ENCODE measurements around the gene ADAMTS13. TPM values are rescaled to one million over a fixed set of nuclear protein-coding genes. Genes with fewer than 3 reads are reported as not detected.

Gene ADAMTS13
- total RNA-seq, 2 donors from 2014 or later: 3.9 to 4.7 TPM

DNA sequence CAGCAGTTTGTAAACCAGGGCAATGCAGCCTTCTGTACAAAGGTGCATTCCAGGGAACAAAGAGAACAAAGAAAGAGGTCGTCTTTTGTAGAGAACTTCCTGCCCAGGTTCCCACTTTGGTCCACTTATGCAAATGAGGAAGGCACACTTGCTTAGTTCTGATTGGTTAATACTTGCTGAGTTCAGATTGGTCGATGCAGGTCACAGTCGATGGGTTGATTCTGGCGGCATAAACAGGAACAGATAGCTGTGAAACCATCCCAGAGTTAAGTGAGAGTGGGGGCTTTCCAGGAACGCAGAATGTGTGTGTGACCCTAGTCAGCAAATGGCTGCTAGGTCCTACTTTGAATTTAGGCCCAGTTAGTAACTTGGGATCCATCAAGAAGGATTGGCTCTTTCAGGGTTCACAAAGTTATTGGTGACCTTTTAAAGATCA is 1.8 kb upstream of the ADAMTS13 start:
- peak overlapping the region; percentile 68 for H3K4me3 Mint-ChIP-seq
- peaks cover 2% of the 10 kb centered on the region for H3K27me3 Mint-ChIP-seq (ENCODE audit: low read depth)
- ATAC-seq (replicated peaks in 1 of 2) (no peak), DNase-seq (peak in 1 of 2 donors; percentile 39)
- no peaks in the 10 kb centered on the region for H3K9me3 Mint-ChIP-seq
- no peaks in the 10 kb centered on the region for H3K36me3 Mint-ChIP-seq (ENCODE audit: insufficient read depth in 2 of 2)
- H3K4me1 Mint-ChIP-seq (ENCODE audit: low read depth): peaks cover 58% of the 10 kb centered on the region
- H3K27ac Mint-ChIP-seq: peak overlapping the region; percentile 84

DNA sequence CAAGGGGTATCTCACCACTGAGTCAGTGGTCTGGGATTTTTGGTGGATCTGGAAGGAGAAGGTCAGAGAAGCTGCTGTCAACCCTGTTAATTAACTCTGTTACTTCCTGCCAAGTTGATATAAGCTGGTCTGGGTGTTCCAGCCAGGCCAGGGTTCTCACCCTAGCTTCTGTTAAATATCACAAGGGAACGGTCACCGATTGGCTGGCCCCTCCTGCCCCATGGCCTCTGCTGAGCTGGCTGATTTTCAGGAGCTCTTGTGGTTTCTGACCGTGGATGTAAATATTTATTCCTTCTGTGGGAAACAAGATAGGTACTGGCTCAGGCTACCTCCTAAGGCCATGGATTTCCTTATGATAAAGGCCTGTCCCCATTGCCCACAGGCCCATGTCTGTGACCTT is 1.0 kb downstream of the ADAMTS13 start:
- no peaks in the 10 kb centered on the region for H3K9me3 Mint-ChIP-seq
- peaks cover 23% of the 10 kb centered on the region for H3K27me3 Mint-ChIP-seq (ENCODE audit: low read depth)
- no peak for DNase-seq
- ATAC-seq (replicated peaks in 1 of 2): no peak
- H3K4me3 Mint-ChIP-seq: no peak overlapping the region
- H3K4me1 Mint-ChIP-seq (ENCODE audit: low read depth): peaks cover 42% of the 10 kb centered on the region
- H3K27ac Mint-ChIP-seq: no peak overlapping the region
- no peaks in the 10 kb centered on the region for H3K36me3 Mint-ChIP-seq (ENCODE audit: insufficient read depth in 2 of 2)

DNA sequence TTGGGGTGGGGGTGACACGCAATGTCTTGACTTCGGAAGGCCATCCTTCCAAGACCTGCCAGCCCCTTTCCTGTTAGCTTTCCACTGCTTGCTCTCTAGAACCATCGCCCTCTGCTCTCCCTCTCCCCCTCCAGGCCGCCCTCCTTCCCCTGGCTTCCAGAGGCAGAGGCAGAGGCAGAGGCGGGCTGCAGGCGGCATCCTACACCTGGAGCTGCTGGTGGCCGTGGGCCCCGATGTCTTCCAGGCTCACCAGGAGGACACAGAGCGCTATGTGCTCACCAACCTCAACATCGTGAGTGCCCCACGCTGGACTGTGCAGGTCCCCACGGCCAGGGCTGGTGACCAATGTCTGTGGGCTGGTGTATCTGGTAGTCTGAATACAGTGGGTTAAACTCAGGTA is 2.0 kb downstream of the ADAMTS13 start:
- DNase-seq (no peak), ATAC-seq (replicated peaks in 1 of 2) (no peak)
- Mint-ChIP-seq H3K4me1 (ENCODE audit: low read depth) (peaks cover 33% of the 10 kb centered on the region), H3K36me3 (ENCODE audit: insufficient read depth in 2 of 2) (no peaks in the 10 kb centered on the region), H3K27me3 (ENCODE audit: low read depth) (peaks cover 24% of the 10 kb centered on the region), H3K9me3 (no peaks in the 10 kb centered on the region), H3K27ac (no peak overlapping the region), H3K4me3 (no peak overlapping the region)

DNA sequence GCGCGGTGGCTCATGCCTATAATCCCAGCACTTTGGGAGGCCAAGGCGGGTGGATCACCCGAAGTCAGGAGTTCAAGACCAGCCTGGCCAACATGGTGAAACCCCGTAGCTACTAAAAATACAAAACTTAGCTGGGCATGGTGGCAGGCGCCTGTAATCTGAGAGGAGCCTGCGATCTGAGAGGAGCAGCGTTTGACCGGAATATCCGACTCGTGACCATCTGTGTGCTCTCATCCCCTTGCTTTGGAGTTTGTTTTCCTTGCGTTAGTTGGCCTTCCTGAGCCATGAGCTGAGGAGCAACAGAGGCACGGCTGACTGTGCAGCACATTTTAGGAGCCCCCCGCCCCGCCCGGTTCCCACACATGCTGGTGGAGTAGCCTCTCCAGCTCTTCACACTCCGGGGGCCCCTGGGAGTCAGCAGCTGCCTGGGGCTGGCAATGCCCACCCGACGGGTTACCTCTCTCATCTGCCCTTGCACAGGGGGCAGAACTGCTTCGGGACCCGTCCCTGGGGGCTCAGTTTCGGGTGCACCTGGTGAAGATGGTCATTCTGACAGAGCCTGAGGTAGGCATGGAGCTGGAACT is 3.0 kb downstream of the ADAMTS13 start:
- Mint-ChIP-seq H3K4me1 (ENCODE audit: low read depth) (peaks cover 27% of the 10 kb centered on the region), H3K27ac (no peak overlapping the region), H3K27me3 (ENCODE audit: low read depth) (peaks cover 31% of the 10 kb centered on the region), H3K9me3 (no peaks in the 10 kb centered on the region), H3K36me3 (ENCODE audit: insufficient read depth in 2 of 2) (no peaks in the 10 kb centered on the region), H3K4me3 (no peak overlapping the region)
- no peak for DNase-seq
- ATAC-seq (replicated peaks in 1 of 2): no peak

DNA sequence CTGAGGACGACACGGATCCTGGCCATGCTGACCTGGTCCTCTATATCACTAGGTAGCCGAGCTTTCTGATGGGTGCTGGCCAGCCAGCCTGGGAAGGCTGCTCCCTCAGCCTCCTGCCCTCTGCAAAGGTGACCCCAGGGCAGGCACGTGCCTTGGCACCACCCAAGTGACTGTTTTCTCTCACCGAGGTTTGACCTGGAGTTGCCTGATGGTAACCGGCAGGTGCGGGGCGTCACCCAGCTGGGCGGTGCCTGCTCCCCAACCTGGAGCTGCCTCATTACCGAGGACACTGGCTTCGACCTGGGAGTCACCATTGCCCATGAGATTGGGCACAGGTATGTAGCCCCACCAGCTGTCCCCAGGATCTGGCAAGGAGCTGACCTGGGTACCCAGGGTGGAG is 3.8 kb downstream of the ADAMTS13 start:
- H3K9me3 Mint-ChIP-seq: no peaks in the 10 kb centered on the region
- DNase-seq (no peak), ATAC-seq (replicated peaks in 1 of 2) (no peak)
- H3K36me3 Mint-ChIP-seq (ENCODE audit: insufficient read depth in 2 of 2): no peaks in the 10 kb centered on the region
- H3K27me3 Mint-ChIP-seq (ENCODE audit: low read depth): peaks cover 31% of the 10 kb centered on the region
- no peak overlapping the region for H3K4me3 Mint-ChIP-seq
- H3K4me1 Mint-ChIP-seq (ENCODE audit: low read depth): peaks cover 18% of the 10 kb centered on the region
- H3K27ac Mint-ChIP-seq: no peak overlapping the region

DNA sequence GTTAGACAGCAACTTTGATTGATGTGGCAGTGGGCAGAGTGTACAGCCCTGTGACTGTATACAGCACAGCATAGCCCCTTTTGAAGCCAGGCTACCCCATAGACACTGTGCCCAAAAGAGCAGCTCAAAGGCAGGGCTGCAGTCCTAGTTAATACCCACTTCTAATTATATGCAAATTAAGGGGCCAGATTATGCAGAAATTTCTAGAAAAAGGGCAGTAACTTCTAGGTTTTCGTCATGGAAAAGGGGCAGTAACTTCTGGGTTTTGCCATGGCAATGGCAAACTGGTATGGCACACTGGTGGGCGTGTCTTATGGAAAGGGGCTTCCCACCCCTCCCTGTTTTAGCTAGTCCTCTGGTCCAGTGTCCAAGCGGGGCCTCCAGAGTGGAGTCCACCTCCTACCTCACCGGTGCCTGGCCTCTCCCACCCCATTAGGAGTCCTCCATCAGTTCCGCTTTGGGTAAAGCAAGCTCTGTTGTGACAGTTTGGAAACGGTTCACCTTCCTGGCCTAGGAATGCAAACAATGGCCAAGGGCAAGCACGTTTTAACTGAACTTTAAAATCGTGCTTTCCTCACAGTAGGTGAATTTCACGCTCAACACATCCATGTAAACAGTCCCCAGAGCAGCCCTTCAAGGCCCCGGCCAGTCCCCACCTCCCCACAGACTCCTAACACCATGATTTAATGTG is 5.6 kb downstream of the ADAMTS13 start:
- H3K27me3 Mint-ChIP-seq (ENCODE audit: low read depth): peaks cover 31% of the 10 kb centered on the region
- H3K4me1 Mint-ChIP-seq (ENCODE audit: low read depth): peaks cover 2% of the 10 kb centered on the region
- no peaks in the 10 kb centered on the region for H3K36me3 Mint-ChIP-seq (ENCODE audit: insufficient read depth in 2 of 2)
- ATAC-seq (replicated peaks in 1 of 2) (no peak), DNase-seq (no peak)
- H3K4me3 Mint-ChIP-seq: peak overlapping the region; percentile 46 to 73
- no peak overlapping the region for H3K27ac Mint-ChIP-seq
- no peaks in the 10 kb centered on the region for H3K9me3 Mint-ChIP-seq

DNA sequence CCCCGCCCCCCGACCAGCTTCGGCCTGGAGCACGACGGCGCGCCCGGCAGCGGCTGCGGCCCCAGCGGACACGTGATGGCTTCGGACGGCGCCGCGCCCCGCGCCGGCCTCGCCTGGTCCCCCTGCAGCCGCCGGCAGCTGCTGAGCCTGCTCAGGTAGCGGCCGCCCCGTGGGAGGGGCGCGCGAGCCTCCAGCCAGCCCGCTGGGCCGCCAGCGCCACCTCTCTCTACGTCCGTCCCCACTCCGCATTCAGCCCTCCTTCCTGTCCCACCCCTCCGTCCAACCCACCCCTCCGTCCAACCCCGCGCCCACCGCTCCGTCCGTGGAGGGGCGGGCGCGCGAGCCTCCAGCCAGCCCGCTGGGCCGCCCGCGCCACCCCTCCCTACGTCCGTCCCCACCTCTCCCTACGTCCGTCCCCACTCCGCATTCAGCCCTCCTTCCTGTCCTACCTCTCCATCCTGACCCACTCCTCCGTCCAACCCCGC is 6.5 kb downstream of the ADAMTS13 start:
- ATAC-seq (replicated peaks in 1 of 2): peak; percentile 52 to 63
- no peaks in the 10 kb centered on the region for H3K9me3 Mint-ChIP-seq
- H3K4me3 Mint-ChIP-seq: peak overlapping the region; percentile 39 to 54
- H3K27ac Mint-ChIP-seq: no peak overlapping the region
- peaks cover 31% of the 10 kb centered on the region for H3K27me3 Mint-ChIP-seq (ENCODE audit: low read depth)
- DNase-seq: no peak
- H3K4me1 Mint-ChIP-seq (ENCODE audit: low read depth): no peaks in the 10 kb centered on the region
- H3K36me3 Mint-ChIP-seq (ENCODE audit: insufficient read depth in 2 of 2): no peaks in the 10 kb centered on the region

DNA sequence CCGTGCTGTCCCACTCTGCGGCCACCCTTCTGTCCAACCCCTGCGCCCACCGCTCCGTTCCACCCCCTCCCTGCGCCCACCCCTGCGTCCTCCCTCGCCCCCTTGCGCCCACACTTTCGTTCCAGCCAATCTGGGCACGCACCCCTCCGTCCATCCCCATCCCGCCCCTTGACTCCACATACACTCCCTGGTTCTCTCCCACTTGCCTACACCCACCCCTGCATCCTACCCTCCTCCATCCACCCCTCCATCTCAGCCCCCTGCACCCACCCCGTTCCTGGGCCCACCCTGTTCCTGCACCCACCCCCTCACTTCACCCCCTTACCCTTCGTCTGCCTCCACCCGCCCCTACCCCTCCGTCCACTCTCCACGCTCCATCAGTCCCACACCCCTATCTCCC is 7.0 kb downstream of the ADAMTS13 start:
- Mint-ChIP-seq H3K36me3 (ENCODE audit: insufficient read depth in 2 of 2) (no peaks in the 10 kb centered on the region), H3K27ac (no peak overlapping the region), H3K4me3 (peak overlapping the region in 1 of 2 donors; percentile 70), H3K27me3 (ENCODE audit: low read depth) (peaks cover 31% of the 10 kb centered on the region), H3K4me1 (ENCODE audit: low read depth) (no peaks in the 10 kb centered on the region), H3K9me3 (no peaks in the 10 kb centered on the region)
- DNase-seq (no peak), ATAC-seq (replicated peaks in 1 of 2) (no peak)

DNA sequence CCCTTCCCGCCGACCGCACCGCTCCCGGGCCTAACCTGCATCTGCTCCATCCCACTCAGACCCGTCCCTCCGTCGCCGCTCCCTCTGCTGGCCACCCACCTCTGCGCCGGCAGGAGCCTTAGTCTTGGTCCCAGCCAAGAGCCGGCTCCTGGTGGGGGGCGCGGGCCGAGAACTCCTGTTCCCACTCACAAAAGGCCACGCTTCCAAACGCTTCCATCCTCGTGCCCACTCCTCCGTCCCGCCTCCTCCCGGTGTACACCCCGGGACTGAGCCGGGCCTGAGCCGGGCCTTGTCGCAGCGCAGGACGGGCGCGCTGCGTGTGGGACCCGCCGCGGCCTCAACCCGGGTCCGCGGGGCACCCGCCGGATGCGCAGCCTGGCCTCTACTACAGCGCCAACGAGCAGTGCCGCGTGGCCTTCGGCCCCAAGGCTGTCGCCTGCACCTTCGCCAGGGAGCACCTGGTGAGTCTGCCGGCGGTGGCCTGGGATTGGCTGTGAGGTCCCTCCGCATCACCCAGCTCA is 7.5 kb downstream of the ADAMTS13 start:
- Mint-ChIP-seq H3K36me3 (ENCODE audit: insufficient read depth in 2 of 2) (no peaks in the 10 kb centered on the region), H3K27me3 (ENCODE audit: low read depth) (peaks cover 31% of the 10 kb centered on the region), H3K27ac (no peak overlapping the region), H3K4me3 (peak overlapping the region; percentile 48 to 70), H3K9me3 (no peaks in the 10 kb centered on the region), H3K4me1 (ENCODE audit: low read depth) (no peaks in the 10 kb centered on the region)
- DNase-seq: peak; percentile 26 to 29
- peak; percentile 40 to 64 for ATAC-seq (replicated peaks in 1 of 2)

DNA sequence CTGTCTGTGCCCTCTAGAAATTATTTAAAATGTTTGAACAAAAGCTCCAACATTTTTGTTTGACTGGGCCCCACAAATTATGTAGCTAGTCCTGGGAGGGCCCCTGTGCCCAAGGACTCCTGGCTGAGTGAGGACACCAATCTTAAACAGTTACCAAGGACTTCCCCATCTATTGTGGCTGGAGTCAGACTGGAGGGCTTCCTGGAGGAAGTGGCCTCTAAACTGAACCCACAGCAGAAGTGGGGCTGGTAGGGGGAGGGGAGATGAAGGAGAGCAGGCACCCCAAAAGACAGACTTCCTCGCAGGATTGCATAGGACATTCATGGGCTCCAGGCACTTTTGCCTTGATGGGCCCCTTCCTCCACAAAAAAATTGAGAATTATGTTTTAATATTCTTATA is 8.1 kb downstream of the ADAMTS13 start:
- H3K4me3 Mint-ChIP-seq: no peak overlapping the region
- no peaks in the 10 kb centered on the region for H3K36me3 Mint-ChIP-seq (ENCODE audit: insufficient read depth in 2 of 2)
- DNase-seq (no peak), ATAC-seq (replicated peaks in 1 of 2) (no peak)
- no peak overlapping the region for H3K27ac Mint-ChIP-seq
- H3K9me3 Mint-ChIP-seq: no peaks in the 10 kb centered on the region
- H3K27me3 Mint-ChIP-seq (ENCODE audit: low read depth): peaks cover 31% of the 10 kb centered on the region
- no peaks in the 10 kb centered on the region for H3K4me1 Mint-ChIP-seq (ENCODE audit: low read depth)

DNA sequence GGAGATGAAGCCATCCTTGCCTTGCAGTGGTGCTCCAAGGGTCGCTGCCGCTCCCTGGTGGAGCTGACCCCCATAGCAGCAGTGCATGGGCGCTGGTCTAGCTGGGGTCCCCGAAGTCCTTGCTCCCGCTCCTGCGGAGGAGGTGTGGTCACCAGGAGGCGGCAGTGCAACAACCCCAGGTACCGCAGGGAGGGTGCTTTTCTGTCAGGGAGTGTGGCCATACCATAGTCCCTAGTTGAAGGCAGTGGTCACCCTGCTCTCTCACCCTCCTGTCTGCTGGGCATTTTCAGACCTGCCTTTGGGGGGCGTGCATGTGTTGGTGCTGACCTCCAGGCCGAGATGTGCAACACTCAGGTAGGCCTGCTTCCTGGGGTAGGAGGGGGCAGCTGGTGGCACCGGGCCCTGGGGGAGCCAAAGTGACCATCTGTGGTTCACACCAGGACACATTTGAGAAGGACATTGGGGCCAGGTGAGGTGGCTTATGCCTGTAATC is 11.2 kb downstream of the ADAMTS13 start:
- H3K27me3 Mint-ChIP-seq (ENCODE audit: low read depth): peaks cover 8% of the 10 kb centered on the region
- H3K27ac Mint-ChIP-seq: no peak overlapping the region
- H3K36me3 Mint-ChIP-seq (ENCODE audit: insufficient read depth in 2 of 2): no peaks in the 10 kb centered on the region
- DNase-seq (no peak), ATAC-seq (replicated peaks in 1 of 2) (no peak)
- H3K9me3 Mint-ChIP-seq: no peaks in the 10 kb centered on the region
- H3K4me3 Mint-ChIP-seq: no peak overlapping the region
- H3K4me1 Mint-ChIP-seq (ENCODE audit: low read depth): no peaks in the 10 kb centered on the region

DNA sequence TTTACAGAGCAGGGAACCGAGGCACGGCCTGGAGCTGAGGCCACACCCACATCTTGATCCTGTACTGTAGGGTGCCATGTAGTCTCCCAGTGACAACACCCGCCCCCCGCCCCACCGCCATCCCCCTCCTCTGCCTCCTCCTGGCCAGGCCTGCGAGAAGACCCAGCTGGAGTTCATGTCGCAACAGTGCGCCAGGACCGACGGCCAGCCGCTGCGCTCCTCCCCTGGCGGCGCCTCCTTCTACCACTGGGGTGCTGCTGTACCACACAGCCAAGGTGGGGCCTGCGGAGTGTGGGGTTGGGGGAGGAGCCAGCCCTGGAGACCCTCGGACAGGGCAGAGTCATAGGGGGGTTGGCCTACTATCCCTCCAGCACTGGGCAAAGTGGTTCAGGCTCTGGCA is 14.5 kb downstream of the ADAMTS13 start:
- no peak for ATAC-seq (replicated peaks in 1 of 2)
- Mint-ChIP-seq H3K4me1 (ENCODE audit: low read depth) (peaks cover 7% of the 10 kb centered on the region), H3K36me3 (ENCODE audit: insufficient read depth in 2 of 2) (no peaks in the 10 kb centered on the region), H3K4me3 (no peak overlapping the region), H3K9me3 (no peaks in the 10 kb centered on the region), H3K27me3 (ENCODE audit: low read depth) (no peaks in the 10 kb centered on the region), H3K27ac (no peak overlapping the region)
- no peak for DNase-seq

DNA sequence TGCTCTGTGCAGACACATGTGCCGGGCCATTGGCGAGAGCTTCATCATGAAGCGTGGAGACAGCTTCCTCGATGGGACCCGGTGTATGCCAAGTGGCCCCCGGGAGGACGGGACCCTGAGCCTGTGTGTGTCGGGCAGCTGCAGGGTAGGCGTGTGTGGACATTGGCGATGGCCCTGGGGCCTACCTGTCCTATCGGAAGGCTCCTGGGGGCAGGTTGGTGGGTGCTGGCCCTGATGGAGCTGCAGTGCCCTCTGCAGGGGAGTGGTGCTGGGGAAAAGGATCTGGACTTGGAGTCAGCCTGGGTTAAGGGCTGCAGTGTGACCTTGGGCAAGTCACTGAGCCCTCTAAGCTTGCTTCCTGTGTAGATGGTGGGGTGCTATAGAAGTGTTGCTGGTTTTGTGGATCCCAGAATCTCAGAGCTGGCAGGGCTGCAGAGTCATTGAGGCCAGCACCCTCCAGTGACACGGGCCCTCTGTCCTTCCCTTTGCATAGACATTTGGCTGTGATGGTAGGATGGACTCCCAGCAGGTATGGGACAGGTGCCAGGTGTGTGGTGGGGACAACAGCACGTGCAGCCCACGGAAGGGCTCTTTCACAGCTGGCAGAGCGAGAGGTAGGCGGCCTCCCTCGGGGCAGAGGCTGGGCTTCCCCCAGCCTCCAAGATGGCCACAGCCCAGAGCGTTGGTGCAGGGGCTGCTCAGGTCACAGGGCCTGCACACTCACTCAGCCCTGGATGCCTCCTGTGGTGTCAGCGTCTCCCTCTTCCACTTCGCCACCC is 15.8 kb downstream of the ADAMTS13 start:
- peak; percentile 30 to 31 for ATAC-seq (replicated peaks in 1 of 2)

More for the DNA sequence above, 15.8 kb downstream of the ADAMTS13 start:
- Mint-ChIP-seq H3K36me3 (ENCODE audit: insufficient read depth in 2 of 2) (no peaks in the 10 kb centered on the region), H3K4me3 (no peak overlapping the region), H3K27me3 (ENCODE audit: low read depth) (no peaks in the 10 kb centered on the region), H3K27ac (no peak overlapping the region), H3K9me3 (no peaks in the 10 kb centered on the region), H3K4me1 (ENCODE audit: low read depth) (peaks cover 7% of the 10 kb centered on the region)
- no peak for DNase-seq
